GM20431 (cell line): ENCODE results near the gene SIGLEC10.
"Not testable (repeated sequence)": the region's sequence is repeated elsewhere in the genome, so short reads cannot be mapped to it uniquely, and the experiment has no call there.

Source experiments
- in situ Hi-C: fragments of 300-500 bp; cut with MseI, MboI; formaldehyde crosslinking; loops from one replicate; pipeline ENCODE4 v1.15.0; 2020; ENCODE audit warnings: low sequenced_read_pairs; ENCODE audit not compliant: unreplicated experiment

SIGLEC10 gene, protein sequence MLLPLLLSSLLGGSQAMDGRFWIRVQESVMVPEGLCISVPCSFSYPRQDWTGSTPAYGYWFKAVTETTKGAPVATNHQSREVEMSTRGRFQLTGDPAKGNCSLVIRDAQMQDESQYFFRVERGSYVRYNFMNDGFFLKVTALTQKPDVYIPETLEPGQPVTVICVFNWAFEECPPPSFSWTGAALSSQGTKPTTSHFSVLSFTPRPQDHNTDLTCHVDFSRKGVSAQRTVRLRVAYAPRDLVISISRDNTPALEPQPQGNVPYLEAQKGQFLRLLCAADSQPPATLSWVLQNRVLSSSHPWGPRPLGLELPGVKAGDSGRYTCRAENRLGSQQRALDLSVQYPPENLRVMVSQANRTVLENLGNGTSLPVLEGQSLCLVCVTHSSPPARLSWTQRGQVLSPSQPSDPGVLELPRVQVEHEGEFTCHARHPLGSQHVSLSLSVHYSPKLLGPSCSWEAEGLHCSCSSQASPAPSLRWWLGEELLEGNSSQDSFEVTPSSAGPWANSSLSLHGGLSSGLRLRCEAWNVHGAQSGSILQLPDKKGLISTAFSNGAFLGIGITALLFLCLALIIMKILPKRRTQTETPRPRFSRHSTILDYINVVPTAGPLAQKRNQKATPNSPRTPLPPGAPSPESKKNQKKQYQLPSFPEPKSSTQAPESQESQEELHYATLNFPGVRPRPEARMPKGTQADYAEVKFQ

DNA sequence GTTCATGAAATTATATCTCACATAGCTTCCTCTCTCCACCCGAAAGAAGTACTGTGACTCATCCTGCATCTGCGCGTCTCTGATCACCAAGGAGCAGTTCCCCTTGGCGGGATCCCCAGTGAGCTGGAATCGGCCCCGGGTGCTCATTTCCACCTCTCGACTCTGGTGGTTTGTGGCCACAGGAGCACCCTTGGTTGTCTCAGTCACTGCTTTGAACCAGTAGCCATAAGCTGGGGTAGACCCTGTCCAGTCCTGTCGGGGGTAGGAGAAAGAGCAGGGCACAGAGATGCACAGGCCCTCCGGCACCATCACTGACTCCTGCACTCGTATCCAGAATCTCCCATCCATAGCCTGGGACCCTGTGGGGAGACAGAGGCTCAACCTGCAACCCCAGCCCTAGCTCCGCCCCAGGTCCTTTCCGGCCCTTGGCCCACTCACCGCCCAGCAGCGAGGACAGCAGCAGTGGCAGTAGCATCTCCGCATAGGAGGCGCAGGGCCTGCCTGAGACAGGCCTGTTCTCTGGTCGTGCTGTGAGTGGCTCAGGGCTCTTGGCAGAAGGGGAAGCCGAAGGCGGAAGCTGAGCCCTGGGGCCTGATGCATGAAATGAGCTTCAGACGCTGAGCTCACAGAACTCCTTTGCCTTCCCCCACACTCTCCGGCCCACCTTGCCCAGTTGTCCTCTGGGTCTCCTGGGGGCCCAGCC lies at the start of gene SIGLEC10:
SIGLEC10 (minus strand) TSS at position 536 of the 703 bp plus-strand sequence; CDS start at position 475, 61 bp downstream.
- in situ Hi-C loops = no loop called here

DNA sequence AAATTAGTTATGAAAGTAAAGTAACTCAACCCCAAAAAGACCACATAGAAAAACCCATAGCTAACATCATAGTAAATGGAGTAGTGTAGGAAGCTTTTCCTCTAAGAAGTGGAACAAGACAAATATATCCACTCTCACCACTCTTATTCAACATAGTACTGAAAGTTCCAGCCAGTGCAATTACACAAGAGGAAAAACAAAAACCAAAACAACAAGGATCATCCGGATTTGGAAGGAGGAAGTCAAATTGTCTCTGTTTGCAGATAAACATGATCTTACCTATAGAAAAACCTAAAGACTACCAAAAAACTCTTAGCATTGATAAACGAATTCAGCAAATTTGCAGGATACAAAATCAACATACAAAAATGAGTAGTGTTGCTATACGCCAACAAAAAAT lies 49.3 kb upstream of the SIGLEC10 start:
- in situ Hi-C loops = no loop called here

GRCh38 chr19:51463976-51464581 lies 46.6 kb upstream of the SIGLEC10 start:
- in situ Hi-C loops = not testable (repeated sequence)

GRCh38 chr19:51462681-51463080 lies 45.2 kb upstream of the SIGLEC10 start:
- in situ Hi-C loops = no loop called here

DNA sequence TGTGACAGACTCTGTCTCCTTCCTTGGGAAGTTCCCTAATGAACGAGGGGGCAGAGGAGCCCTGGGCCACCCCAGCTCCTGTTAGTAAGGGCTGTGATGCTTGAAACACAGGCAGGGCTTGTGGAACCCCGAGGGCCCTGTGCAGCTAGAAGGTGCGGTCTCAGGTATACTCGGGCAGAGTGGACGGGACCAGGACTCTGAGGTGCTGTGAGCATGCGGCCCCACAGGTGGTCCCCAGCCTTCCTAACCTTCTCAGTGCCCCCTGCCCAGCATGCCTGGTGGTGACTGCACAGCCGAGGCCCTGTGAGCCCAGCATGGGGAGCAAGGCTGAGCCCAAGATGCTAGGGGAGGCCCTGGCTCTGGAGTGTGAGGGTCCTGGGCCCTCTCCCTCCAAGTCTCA lies 44.8 kb upstream of the SIGLEC10 start:
- in situ Hi-C loops = no loop called here

DNA sequence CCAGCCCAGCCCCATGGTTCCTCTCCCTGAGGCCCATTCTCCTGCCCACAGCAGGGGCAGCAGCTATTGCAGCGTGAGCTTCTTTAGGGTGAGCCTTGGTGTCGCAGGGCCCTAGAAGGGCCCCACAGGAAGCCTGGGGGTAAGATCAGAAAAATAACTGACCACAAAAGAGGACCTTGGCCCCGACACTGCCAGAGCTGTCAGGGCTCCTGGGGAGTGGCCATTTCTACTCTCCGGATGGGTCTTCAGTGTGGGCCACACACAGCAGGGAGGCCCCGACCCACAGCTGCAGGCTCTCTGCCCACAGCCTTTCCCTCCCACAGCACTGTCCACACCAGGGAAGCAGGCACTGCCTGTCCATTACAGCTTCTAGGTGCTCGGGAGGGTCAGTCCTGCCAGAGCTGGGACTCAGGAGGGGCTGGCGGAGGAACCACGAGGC lies 44.3 kb upstream of the SIGLEC10 start:
- in situ Hi-C loops = no loop called here

- in situ Hi-C loops = no loop called here
Measured at GRCh38 chr19:51460164-51460992, 42.9 kb upstream of the SIGLEC10 start.

DNA sequence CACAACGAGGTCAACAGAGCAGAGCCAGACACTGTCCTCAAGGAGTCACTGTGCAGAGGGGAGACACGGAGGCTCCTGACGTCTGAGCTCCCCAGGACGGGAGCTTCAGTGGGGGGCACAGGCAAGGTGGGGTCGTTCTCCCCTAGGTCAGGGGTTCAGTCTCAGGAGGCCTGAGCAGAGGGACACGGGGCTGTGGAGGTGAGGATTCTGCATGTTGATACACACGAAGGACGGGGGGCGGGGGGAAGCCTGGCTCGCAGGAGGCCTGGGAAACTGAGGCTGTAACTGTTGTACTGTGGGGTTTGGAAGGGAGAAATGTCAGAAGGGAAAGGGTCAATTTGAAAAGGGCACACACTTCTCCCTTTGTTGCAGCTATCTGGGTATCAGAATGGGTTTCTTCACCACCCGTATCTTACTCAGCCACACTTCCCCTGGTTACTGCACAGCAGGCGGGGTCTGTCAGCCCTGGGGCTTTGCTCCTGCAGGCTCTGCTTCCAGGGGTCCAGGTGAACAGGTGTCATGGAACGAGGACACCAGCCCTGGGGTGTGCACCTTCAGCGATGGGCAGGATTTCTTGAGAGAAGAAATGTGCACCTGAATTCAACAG lies 41.6 kb upstream of the SIGLEC10 start:
- in situ Hi-C loops = no loop called here

DNA sequence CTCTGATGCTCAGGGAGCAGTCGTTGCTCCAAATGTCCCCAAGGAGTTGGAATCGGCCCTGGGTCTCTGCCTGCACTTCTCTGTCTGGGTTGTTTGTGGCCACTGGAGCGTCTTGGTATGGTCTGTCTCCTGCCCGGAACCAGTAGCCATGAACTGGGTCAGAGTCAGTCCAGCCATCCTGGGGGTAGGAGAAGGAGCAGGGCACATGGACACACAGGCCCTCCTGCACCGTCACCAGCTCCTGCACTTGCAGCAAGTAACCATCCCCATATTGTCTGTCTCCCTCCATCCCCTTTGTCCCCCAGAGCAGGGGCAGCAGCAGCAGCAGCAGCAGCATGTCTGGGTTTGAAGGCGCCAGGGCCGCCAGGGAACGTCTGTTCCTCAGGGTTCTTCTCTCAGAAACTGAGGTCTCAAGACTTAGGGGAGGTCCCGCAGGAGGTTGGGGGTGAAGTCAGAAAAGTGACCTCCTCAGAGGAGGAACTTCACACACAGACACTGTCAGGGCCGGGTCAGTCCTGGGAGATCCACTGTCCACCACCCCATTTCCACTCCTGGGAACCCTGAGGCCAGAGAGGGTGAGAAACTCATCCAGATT lies 40.7 kb upstream of the SIGLEC10 start, which contains the start of gene SIGLEC8:
SIGLEC8 (minus strand) TSS at position 404 of the 595 bp plus-strand sequence; CDS start at position 337, 67 bp downstream.
- in situ Hi-C loops = no loop called here

DNA sequence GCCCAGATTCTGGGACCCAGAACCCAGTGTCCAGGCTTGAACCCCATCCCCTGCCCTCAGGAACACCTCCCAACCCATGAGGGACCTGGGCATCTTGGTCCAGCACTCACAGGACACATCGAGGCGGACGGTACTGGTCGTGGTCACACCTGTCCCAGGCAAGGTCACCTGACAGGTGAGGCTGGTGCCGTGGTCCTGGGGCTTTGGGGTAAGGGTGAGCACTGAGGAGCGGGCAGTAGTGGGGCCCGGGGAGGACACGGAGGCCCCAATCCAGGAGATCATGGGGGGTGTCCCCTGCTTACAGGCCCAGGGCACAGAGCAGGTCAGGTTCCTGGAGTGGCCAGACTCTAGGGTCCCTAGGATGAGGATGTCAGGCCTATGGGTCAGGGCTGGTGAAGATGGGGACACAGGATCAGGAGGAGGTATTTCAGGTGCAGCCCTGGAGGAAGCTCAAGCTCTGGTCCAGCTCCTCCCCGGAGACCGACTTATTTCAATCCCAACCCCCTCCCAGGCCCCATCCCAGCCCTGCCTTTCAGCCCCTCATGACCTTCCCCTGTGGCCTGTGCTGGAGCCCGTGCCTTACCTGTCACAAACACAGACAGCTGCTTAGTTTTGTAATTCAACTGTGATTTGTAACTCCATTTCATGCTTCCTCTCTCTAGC lies 40.0 kb upstream of the SIGLEC10 start:
- in situ Hi-C loops = no loop called here

- in situ Hi-C loops = no loop called here
Measured at GRCh38 chr19:51456541-51457290, 39.3 kb upstream of the SIGLEC10 start.

- in situ Hi-C loops = no loop called here
Measured at GRCh38 chr19:51450730-51451307, 33.4 kb upstream of the SIGLEC10 start.

- in situ Hi-C loops = no loop called here
Measured at GRCh38 chr19:51448411-51449016, 31.1 kb upstream of the SIGLEC10 start.

- in situ Hi-C loops = no loop called here
Measured at GRCh38 chr19:51448011-51448410, 30.6 kb upstream of the SIGLEC10 start.

DNA sequence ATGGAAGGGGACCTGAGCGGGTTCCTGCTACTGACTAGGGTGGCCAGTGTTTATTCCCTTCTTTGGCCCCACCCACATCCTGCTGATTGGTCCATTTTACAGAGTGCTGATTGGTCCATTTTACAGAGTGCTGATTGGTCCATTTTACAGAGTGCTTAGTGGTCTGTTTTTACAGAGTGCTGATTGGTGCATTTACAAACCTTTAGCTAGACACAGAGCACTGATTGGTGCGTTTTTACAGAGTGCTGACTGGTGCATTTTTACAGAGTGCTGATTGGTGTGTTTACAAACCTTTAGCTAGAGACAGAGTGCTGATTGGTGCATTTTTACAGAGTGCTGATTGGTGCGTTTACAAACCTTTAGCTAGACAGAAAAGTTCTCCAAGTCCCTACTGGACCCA lies 30.1 kb upstream of the SIGLEC10 start:
- in situ Hi-C loops = not testable (repeated sequence)
